ENCODE results near the gene CHST11.
"Not testable (repeated sequence)": the region's sequence is repeated elsewhere in the genome, so short reads cannot be mapped to it uniquely, and the experiment has no call there.

Gene CHST11

GRCh38 chr12:104568935-104569334 lies 112.2 kb downstream of the CHST11 start:
- no peak for DNase-seq

GRCh38 chr12:104569346-104570173 lies 112.8 kb downstream of the CHST11 start:
- peak; percentile 59 for DNase-seq

- DNase-seq: no peak
These were observed 113.6 kb downstream of the CHST11 start for GRCh38 chr12:104570174-104570907.

- no peak for DNase-seq
These were observed 114.6 kb downstream of the CHST11 start for GRCh38 chr12:104571328-104571727.

GRCh38 chr12:104574353-104574752 lies 117.6 kb downstream of the CHST11 start:
- not testable (repeated sequence) for DNase-seq

GRCh38 chr12:104574758-104575157 lies 118.0 kb downstream of the CHST11 start:
- DNase-seq: not testable (repeated sequence)

- DNase-seq: no peak
These were observed 118.9 kb downstream of the CHST11 start for GRCh38 chr12:104575442-104576186.

GRCh38 chr12:104576187-104576778 lies 119.5 kb downstream of the CHST11 start:
- no peak for DNase-seq

- no peak for DNase-seq
These were observed 120.3 kb downstream of the CHST11 start for GRCh38 chr12:104576980-104577580.

- no peak for DNase-seq
These were observed 120.8 kb downstream of the CHST11 start for GRCh38 chr12:104577581-104577981.

GRCh38 chr12:104578453-104578852 lies 121.7 kb downstream of the CHST11 start:
- no peak for DNase-seq

- no peak for DNase-seq
These were observed 123.2 kb downstream of the CHST11 start for GRCh38 chr12:104579718-104580495.

GRCh38 chr12:104581005-104581570 lies 124.3 kb downstream of the CHST11 start:
- DNase-seq: no peak

GRCh38 chr12:104582739-104583138 lies 126.0 kb downstream of the CHST11 start:
- DNase-seq: no peak

- no peak for DNase-seq
These were observed 126.6 kb downstream of the CHST11 start for GRCh38 chr12:104583301-104583700.

- DNase-seq: no peak
These were observed 128.8 kb downstream of the CHST11 start for GRCh38 chr12:104585448-104586055.

- DNase-seq: no peak
These were observed 129.7 kb downstream of the CHST11 start for GRCh38 chr12:104586351-104586919.

- DNase-seq: no peak
These were observed 131.5 kb downstream of the CHST11 start for GRCh38 chr12:104588047-104588920.

- no peak for DNase-seq
These were observed 132.3 kb downstream of the CHST11 start for GRCh38 chr12:104588921-104589590.

Measured in activated CD8-positive, alpha-beta memory T cell treated with anti-CD3 and anti-CD28 coated beads, Interleukin-2, amount 50 U/mL, for 48 hours (primary cell).